Myometrial cell (primary cell): ENCODE results near the gene ELOF1. TPM values are rescaled to one million over a fixed set of nuclear protein-coding genes. Genes with fewer than 3 reads are reported as not detected.

Experiments
- total RNA-seq: library from RNA; depleted of rRNA; stranded (reverse); fragments of >200 nt; gene quantifications from 2 replicates; pipeline ENCODE4 v1.2.3, GENCODE V29; 2015

Gene ELOF1
- 46.3 and 65.7 TPM in 2 replicates for total RNA-seq

DNA sequence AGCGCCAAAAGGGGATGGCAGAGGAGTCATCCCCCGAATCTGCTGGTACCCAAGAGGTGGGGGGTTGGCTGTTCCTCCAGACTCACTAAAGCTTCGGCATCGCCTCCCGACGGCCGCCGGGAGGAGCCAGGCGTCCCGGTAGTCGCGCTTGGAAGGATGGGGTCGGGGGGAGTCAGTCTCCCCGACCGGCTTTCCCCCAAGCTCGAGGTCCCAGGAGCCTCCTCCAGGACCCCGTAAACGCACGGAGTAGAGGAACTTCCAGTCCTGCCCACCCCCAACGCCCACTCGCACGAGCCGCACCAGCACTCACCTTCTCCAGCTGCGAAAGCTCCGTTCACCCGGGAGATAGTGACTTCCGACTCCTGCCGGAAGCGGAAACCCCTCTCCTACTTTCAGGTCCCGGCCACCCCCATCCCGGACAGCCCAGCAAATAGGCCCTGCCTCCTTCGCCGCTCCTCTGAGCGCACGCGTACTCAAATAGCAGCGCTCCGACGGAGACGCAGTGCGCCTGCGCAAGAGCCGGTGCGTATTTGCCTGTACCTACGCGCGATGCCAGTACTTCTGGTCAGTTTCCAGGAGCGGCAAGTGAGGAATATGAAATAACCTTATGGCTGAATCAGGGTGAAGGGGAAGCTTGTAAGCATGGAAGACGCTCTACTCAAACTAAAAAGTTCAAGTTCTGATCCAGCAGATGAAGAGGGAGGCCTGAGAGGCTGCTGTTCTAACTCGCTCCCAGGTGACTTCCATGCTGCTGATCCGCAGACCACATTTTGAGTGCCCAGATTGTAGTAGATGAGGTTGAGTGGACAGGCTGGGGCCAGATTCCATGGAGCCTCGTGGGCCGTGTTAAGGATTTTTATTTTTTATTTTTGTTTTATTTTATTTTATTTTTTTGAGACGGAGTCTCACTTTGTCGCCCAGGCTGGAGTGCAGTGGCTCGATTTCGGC lies at the start of gene ELOF1:
Gene ELOF1, minus strand, starts transcription at position 350 of the 948 bp plus-strand sequence. CDS start 4,883 bp downstream, outside the sequence.

DNA sequence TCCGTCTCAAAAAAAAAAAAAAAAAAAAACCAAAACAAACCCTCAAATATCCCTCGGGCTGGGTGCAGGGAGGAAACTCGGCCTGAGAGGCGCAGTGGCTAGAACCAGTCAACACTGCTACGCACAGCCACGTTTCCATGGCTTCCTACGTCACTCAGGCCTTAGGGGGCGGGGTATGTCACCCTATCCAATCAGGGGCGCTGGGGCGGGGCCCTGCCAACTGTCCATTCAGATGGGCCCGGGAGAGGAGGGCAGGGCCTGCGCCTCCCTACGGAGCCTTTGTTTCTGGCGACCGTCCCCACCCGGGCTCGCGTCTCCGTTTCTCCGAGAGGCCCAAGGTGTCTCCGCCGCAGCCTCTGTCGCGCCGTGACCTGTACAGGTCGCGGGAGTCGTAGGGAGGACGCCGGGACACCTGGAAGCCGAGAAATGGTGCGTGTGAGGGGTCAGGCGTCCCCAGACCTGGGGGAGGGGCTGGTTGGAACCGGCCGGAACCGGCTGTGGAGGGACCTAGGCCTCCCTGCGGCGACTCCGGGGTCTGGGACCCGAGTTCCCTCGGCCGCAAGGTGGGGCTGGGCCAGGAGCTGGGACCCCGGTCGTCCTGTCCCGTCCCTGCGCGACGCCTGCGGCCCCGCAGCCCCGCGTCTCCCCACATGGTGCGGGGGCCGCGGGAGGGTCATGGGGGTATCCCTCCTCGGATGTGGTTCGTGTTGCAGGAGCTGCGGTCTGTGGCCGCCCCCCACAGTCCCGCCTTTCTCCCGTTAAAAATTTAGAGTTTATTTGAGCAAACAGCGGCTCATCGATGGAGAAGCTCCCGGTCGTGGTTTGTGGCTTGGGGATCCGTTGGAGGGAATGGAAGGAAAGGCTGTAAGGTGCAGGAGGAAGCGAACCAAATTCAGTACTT lies 38.4 kb upstream of the ELOF1 start, which contains the start of gene ZNF627:
Gene ZNF627, plus strand, starts transcription at position 282 of the 901 bp plus-strand sequence. Its CDS starts 145 bp downstream, at position 427.

DNA sequence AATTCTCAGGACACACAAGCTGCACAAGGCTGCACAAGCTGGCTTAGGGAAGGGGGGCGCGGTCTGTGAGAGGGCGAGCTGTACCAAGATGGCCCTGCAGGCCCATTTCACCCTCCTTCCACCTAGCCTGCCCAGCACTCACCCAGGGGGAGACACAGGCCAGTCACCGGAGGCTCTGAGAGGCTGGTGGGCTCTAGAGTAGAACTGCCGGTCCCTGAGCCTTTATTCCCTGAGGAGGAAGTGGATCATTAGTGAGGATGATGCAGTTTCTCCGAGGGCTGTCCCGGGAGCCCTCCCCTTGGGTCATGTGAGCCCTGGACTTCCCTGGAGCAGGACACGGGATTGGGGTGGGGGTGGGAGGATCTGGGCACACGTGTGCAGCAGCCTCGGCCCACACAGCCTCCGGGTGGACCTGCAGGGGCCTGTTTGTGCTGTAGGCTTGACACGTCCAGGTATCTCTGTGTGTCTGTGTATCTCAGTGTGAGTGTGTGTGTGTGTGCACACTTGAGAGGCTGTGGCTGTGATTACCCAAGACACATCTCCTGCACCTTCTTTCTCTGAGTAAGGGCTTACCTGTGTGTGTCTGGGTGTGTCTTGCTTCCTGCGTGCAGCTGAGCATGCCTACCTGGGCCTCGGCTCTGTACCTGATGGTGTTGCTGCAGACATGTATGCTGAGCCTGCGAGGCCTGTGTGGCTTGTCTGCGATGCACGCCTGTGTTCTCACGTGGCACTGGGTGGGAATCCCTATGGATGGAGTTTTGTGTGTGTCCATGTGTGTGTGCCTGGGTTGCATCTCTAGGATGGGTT lies 18.6 kb upstream of the ELOF1 start, which contains the start of gene ACP5:
Gene ACP5, minus strand, starts transcription at position 195 of the 807 bp plus-strand sequence. CDS start 328 bp downstream, outside the sequence.

DNA sequence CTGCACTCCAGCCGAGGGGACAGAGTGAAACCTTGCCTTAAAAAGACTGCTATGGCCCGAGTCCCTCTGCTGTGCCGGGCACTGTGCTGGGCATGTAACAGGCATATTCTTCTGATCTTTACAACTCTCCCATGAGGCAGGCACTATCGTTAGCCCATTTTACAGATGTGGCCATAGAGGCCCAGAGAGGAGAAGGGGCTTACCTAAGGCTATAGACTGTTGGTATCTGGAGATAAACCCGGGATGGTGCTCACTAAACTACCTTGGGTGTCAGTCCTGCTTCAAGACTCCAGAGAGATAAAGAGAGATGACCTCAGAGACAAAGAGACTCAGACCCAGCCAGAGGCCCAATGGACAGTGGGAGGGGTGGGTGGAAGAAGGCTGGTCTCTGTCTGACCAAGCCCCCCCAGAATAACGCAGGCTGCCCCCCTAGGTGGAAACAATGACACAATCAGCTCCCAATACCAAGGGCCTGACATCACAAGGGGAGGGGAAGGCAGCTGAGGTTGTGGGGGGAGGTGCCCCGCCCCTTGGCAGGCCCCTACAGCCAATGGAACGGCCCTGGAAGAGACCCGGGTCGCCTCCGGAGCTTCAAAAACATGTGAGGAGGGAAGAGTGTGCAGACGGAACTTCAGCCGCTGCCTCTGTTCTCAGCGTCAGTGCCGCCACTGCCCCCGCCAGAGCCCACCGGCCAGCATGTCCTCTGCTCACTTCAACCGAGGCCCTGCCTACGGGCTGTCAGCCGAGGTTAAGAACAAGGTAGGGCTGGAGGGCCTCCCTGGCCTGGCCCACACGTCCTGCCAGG lies 20.6 kb downstream of the ELOF1 start, which contains the start of gene CNN1:
Gene CNN1, plus strand, starts transcription at position 620 of the 805 bp plus-strand sequence. Its CDS starts 77 bp downstream, at position 697.

DNA sequence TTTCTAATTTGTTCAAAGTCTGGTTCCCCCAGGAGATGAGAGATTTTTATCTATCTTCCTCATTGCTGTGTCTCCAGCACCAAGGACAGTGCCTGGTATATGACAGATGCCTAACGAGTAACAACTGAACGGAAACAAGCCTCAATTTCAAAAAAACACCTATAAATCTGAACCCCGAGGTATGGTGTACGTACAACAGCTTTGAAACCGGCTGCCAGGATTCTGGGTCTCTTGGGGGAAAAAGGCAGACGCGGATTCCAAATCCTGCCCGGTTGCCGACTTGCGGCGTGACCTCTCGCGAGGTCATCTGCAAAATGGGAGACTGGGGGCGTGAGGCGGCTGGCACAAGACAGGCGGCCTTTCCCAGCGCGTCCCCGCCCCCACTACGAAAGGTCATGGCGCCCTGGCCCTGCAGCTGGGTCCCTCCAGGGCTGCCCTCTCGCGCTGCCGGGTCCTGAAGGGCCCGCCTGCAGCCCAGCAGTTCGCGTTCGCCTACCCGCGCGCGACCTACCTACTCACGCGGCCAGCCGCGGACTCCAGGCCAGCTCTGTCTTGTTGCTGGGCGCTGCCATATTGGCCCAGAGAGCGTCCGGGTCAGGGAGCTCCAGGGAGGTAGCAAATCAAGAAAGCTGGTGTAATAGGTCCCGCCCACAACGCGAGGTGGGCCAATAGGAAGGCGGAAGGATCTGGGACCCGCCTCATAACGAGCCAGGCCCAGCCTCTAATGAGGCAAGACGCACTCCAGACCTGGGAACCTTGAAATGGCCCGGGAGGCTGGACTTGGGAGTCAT lies 30.3 kb downstream of the ELOF1 start, which contains the start of gene ECSIT:
Gene ECSIT, minus strand, starts transcription at position 584 of the 791 bp plus-strand sequence. CDS start 9,964 bp downstream, outside the sequence.

DNA sequence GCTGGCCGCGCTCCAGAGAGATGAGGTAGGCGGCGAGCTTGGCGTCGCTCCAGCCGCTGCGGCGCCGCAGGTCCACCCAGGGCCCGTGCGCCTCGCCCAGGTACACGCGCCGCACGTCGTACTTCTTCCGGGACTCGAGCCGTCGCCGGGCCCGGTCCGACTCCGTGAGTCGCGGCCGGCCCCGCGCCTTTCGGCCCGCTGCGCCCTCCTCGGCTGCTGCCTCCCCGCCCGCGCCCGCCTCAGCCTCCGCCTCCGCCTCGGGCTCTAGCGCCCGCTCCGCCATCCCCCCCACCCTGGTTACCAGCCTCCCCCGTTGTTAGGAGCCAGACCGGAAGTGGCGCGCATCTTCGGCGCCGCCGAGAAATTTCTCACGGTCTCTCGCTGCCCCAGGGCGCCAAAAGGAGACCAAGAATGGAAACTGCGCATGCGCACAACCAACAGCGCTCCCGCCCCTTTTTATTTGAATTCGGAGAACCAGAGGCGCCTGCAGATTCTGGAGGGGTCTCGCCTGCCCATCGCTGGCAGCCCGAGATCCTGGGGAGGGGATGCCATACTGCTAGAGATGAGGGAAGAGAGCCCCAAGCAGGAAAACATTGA lies 53.4 kb downstream of the ELOF1 start, which contains the start of gene ZNF653:
Gene ZNF653, minus strand, starts transcription at position 336 of the 597 bp plus-strand sequence. Its CDS starts 53 bp downstream, at position 283.

Other genes starting within 250 kb of the ELOF1 start
- gene RAB3D, start 219.6 kb downstream of the ELOF1 start, total RNA-seq: 6.6 and 9.0 TPM in 2 replicates
- 181 and 221 TPM in 2 replicates for gene TMEM205, start 213.0 kb downstream of the ELOF1 start, total RNA-seq
- 12.6 and 12.7 TPM in 2 replicates for gene CCDC159, start 212.7 kb downstream of the ELOF1 start, total RNA-seq
- 21.4 and 33.2 TPM in 2 replicates for gene PLPPR2, start 203.8 kb downstream of the ELOF1 start, total RNA-seq
- 1.7 and 2.5 TPM in 2 replicates for gene SWSAP1, start 184.6 kb downstream of the ELOF1 start, total RNA-seq
- gene EPOR, start 174.9 kb downstream of the ELOF1 start, total RNA-seq: 9.0 and 13.8 TPM in 2 replicates
- gene RGL3, start 139.9 kb downstream of the ELOF1 start, total RNA-seq: not detected in 2 replicates
- under 0.01 and 0.89 TPM in 2 replicates for gene ODAD3, start 124.1 kb downstream of the ELOF1 start, total RNA-seq
- gene PRKCSH, start 123.6 kb downstream of the ELOF1 start, total RNA-seq: 183 and 227 TPM in 2 replicates
- not detected in 2 replicates for gene ELAVL3, start 78.2 kb downstream of the ELOF1 start, total RNA-seq
- 3.2 and 7.8 TPM in 2 replicates for gene ZNF653, start 53.4 kb downstream of the ELOF1 start, total RNA-seq
- gene ECSIT, start 30.1 kb downstream of the ELOF1 start, total RNA-seq: 43.2 and 46.1 TPM in 2 replicates
- gene CNN1, start 20.4 kb downstream of the ELOF1 start, total RNA-seq: 5.5 and 10.3 TPM in 2 replicates
- gene ACP5, start 18.4 kb upstream of the ELOF1 start, total RNA-seq: not detected in 2 replicates
- 8.1 and 8.7 TPM in 2 replicates for gene ZNF627, start 38.3 kb upstream of the ELOF1 start, total RNA-seq
- 2.3 and 5.8 TPM in 2 replicates for gene ZNF823, start 179.7 kb upstream of the ELOF1 start, total RNA-seq
- 2.3 and 4.3 TPM in 2 replicates for gene ZNF441, start 207.8 kb upstream of the ELOF1 start, total RNA-seq
- 0.71 TPM in 1 of 2 replicates, not detected in the other for gene ZNF491, start 239.3 kb upstream of the ELOF1 start, total RNA-seq